GM21619 (cell line): ENCODE results near the gene NUTM1.
A peak's percentile ranks its signal among the peaks of the same experiment; 100 is the strongest.

Experiments used
- ATAC-seq: cut with Tn5 transposase; IDR thresholded peaks from one replicate; pipeline ENCODE4 v1.9.1; 2021; ENCODE audit not compliant: unreplicated experiment

NUTM1 gene, protein sequence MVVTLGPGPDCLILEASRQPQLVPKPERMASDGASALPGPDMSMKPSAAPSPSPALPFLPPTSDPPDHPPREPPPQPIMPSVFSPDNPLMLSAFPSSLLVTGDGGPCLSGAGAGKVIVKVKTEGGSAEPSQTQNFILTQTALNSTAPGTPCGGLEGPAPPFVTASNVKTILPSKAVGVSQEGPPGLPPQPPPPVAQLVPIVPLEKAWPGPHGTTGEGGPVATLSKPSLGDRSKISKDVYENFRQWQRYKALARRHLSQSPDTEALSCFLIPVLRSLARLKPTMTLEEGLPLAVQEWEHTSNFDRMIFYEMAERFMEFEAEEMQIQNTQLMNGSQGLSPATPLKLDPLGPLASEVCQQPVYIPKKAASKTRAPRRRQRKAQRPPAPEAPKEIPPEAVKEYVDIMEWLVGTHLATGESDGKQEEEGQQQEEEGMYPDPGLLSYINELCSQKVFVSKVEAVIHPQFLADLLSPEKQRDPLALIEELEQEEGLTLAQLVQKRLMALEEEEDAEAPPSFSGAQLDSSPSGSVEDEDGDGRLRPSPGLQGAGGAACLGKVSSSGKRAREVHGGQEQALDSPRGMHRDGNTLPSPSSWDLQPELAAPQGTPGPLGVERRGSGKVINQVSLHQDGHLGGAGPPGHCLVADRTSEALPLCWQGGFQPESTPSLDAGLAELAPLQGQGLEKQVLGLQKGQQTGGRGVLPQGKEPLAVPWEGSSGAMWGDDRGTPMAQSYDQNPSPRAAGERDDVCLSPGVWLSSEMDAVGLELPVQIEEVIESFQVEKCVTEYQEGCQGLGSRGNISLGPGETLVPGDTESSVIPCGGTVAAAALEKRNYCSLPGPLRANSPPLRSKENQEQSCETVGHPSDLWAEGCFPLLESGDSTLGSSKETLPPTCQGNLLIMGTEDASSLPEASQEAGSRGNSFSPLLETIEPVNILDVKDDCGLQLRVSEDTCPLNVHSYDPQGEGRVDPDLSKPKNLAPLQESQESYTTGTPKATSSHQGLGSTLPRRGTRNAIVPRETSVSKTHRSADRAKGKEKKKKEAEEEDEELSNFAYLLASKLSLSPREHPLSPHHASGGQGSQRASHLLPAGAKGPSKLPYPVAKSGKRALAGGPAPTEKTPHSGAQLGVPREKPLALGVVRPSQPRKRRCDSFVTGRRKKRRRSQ

DNA sequence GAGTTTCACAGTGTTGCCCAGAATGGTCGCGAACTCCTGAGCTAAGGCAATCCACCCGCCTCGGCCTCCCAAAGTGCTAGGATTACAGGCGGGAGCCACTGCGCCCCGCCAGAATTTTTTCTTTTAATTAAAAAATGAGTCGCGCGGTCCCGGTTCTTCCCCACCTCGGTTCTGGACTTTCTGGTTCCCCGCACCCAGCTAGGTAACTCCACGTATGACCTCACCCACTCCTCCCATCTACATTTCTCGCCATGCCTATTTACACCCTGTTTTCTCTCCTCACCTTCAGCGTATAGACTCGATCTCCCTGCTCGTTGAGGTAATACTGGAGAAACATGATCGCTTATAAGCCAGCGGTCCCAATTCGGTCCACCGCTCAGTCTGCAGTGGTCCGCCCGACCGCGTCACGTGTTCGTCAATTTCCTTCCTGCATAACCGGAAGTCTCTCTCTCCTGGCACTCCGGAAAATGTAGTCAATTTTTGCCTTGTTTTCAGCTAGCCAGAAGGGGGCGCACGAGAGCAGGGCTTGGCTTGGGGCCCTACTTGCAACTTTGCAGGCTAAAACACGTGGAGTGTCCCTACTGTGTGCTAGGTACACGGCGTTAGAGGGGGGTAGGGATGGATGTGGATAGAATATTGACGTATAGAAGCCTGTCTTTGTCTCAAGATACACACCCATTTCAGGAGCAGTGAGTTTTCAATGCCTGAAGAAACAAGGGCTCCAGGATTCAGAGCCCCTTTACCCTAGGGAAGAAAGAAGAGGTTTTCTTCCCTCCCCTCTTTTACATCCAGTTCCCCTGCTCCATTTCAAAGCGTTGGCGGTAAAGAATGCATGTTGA is at the start of gene NUTM1, which contains the start of gene NOP10:
Gene NUTM1, plus strand, starts transcription at position 579 of the 839 bp plus-strand sequence. CDS start 382 bp downstream, outside the sequence.
Gene NOP10, minus strand, starts transcription at position 400 of the 839 bp plus-strand sequence. Its CDS starts 63 bp downstream, at position 337.
- peak; percentile 90 for ATAC-seq

DNA sequence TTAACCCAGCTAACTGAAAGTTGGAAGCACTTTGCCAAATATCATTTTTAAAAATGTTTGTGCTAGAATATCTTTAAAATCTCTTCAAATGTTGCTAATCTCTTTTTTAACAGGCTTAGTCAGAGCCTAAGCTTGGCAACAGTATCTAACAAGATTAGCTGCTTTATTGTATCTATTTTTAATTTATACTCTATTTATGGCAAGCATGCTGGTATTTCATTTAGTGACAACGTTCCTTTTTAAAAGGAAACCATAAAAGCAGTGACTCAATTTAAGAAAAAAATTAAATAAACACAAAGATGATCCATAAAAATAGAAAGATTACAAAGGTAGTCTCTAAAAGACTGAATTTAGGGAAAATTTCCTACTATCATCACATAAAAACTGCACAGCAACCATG is 46.1 kb upstream of the NUTM1 start:
- no peak for ATAC-seq

DNA sequence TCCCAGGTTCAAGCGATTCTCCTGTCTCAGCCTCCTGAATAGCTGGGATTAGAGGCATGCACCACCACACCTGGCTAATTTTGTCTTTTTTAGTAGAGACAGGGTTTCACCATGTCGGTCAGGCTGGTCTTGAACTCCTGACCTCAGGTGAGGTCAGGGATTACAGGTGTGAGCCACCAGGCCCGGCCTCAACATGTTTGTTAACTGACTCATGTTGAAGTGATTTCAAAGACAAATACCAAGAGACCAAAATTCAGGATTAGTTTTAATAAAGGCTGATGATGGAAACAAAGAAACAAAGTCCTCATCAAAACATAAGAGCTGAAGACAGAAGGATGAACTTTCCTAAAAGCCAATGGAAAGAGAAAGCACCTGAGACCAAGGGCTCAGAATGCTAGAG is 42.1 kb upstream of the NUTM1 start:
- no peak for ATAC-seq

DNA sequence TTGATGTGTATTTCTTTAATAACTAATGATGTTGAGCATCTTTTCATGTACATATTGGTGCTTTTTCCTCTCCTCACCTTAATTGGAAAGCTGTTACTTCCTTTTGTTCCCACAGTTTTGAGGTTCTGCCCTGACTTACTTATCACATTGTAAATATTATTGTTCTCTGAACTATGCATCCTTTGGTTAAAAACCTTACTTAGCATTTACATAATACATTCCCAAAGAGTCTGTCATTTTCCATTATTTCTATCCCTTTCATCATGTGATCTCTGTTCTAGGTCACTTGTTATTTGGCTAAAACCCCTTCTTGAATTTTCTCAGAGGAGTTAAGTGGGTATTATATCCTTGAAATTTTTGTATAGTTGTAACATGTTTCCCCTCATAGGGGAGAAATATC is 38.5 kb upstream of the NUTM1 start:
- no peak for ATAC-seq

DNA sequence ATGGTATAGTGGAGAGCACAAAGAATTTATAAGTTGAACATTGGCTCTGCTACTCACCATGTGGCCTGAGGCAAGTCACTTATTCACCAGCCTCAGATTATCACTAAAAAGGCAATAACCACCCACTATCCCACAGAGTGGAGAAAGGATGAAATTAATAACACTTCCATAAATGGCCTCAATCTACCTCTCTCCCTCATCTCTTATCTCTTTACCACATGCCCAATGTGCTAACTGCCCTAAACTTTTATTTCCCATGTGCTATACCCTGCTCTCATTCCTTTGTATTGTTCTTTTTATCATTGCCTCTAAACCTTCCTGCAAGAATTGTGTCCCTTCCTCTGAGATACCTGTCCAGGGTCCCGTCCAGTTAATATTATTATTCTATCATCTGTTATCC is 31.6 kb upstream of the NUTM1 start:
- no peak for ATAC-seq

DNA sequence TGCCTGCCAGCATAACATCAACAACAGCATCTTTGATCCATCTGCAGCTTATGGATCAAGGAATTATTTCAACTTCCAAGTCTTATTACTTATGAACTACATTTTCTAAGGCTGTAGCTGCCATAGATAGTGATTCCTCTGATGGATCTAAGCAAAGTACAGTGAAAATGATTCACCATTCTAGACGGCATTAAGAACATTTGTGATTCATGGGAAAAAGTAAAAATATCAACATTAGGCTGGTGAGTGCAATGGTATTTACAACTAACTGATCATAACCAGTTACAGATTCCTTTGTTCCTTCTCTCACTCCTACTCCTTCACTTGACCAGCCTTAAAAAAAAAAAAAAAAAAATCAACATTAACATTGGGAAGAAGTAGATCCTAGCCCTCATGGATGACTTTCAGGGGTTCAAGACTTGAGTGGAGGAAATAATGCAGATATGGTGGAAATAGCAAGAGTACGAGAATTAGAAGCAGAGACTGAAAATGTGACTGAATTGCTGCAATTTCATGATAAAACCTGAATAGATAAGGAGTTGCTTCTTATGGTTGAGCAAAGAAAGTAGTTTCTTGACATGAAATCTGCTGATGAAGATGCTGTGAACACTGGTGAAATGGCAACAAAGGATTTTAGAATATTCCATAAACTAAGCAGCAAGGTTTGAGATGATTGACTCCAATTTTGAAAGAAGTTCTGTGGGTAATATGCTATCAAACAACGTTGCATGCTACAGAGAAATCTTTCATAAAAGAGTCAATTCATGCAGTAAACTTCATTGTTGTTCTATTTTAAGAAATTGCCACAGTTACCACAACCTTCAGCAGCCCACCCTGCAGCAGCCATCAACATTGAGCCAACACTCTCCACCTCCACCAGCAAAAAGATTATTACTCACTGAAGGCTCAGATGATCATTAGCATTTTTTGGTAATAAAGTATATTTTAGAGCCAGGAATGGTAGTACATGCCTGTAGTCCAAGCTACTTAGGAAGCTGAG is 28.3 kb upstream of the NUTM1 start:
- ATAC-seq: no peak

DNA sequence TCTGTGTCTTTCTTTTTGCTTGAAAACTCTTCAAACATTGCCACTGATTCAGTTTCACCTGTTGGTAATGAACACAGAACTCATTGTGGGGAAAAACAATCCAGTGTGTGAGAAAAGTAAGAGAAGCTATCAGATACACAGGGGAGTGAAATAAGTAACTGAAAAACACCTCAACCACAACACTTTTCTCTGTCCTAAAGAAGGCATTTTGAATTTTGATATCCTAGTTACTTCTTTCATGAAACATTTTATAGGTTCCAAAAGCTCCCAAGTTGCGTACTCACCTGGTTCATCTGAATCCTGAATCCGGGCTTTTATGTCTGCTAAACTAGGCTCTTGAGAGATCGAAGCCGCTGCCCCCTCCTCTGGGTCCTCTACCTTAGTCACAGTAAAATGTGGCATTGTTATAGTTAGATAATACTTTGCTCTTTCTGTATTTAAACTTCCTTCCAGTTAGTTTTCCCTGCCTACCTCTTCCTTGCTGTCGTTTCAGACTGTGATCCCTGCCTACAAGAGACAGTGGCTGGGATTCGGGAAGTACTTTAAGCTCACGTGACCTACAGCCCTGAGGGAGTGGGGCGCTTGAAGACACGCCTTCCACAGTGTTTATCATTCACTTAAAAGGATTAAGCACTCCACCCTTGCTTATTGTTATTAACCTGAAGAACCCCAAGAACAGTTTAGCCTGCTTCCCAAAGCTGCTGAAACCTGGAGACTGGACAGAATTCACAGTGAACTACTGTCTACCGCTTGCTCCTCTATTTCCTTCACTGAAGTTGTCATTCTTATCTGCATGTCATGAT is 24.6 kb upstream of the NUTM1 start:
- peak; percentile 62 for ATAC-seq

DNA sequence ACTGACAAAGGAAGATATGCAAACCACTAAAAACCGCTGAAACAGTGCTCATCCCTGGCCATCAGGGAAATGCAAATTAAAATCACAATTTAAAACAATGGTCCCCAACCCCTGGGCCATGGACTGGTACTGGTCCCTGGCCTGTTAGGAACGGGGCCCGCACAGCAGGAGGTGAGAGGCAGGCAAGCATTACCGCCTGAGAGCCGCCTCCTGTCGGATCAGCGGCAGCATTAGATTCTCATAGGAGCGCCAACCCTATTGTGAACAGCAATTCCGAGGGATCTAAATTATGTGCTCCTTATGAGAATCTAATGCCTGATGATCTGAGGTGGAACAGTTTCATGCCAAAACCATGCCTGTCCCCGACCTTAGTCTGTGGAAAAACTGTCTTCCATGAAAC is 19.9 kb upstream of the NUTM1 start:
- no peak for ATAC-seq

DNA sequence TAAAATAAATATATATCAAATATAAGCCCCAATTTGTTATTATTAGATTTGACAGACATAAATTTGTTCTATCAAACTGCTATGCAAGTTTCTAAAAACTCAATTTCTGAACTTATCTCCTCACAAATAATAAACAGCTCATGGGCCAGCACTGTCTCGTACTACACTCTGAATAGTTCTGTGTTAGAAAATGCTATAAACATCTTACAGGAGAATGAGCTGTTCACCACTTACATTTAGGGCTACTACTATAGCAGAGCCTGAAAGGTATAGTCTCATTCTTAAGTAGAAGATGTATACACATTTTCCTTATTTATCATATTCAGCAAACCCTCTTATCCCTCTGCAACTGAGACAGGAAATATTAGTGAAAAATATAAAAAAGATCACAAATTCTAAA is 18.2 kb upstream of the NUTM1 start:
- no peak for ATAC-seq

DNA sequence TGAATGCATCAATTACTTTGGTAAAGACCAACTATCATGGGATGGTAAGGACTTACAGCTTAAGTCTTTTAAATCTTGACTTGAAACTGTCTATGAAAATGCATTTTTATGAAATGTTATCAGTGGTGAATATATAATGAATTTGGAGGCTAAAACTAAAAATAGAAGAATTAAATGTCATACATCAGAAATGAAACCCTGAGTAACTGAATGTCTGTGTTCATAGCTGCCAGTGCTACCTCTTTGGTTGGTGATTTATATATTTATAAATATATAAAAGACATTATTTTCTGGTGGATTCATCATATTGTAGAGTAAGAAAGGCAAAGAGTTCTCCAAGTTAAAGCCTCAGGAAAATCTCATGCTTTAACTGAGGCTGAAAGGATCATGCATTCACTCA is 17.7 kb upstream of the NUTM1 start:
- no peak for ATAC-seq

DNA sequence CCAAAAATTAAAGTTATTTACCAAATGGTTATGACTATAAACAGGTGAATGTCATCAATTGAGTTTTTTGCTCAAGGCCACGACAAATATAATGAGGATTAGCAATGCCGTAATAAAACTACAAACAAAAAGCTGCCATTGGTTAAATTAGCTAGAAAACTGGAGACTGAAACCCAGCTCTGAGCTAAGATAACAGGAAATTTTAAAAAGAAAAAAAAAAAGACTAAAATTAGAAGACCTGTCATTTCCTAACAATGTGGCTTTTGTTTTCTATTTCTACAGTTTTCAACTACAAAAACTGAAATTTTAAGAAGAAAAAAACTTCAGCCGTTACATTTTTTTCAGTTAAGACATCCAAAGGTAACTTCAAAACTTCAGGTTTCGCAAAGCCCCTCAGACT is 15.2 kb upstream of the NUTM1 start:
- no peak for ATAC-seq

DNA sequence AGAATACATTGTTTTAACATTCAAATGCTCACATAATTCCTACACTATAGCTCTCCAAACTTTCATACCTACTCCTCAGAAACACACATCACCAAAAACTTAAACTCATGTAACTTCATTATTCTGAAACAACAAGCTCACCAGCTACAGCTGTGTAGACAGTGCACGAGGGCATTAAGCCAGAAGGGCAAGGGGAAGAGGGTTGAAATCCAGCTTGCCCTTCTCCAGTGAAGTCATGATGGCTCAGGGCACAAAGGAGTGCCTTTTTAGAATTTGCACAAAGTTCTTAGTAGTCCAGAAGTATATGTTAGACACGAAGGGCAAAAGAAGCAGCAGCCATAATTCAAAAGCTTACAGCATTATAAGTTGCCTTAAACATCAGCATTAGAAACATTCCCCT is 14.1 kb upstream of the NUTM1 start:
- ATAC-seq: no peak

DNA sequence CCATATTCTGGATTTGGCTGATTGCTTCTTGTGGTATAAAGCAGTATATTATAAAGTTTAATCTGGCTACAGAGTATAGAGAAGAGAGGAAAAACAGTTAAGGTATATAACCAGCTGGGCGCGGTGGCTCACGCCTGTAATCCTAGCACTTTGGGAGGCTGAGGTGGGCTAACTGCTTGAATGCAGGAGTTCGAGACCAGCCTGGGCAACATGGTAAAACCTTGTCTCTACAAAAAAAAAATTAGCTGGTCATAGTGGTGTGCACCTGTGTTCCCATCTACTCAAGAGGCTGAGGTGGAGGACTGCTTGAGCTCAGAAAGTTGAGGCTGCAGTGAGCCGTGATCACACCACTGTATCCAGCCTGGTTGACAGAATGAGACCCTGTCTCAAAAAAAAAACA is 12.8 kb upstream of the NUTM1 start:
- ATAC-seq: no peak

DNA sequence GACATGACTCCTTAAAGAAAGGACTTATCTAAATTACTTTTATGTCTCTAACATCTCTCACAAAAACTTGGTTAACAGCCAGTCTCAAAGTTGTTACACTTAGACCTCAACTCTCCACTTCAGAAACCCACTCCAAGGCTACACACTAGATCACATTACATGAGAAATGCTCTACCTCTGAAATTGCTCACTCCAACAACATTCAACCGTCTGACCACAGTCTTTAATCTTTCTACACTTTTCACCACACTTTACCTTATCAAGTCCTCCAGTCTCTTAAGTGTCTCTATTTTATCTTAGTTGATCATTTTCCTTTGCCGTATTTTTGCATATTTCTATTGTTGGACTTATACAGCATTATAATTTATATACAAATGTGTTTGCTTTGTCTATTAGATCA is 11.3 kb upstream of the NUTM1 start:
- no peak for ATAC-seq

DNA sequence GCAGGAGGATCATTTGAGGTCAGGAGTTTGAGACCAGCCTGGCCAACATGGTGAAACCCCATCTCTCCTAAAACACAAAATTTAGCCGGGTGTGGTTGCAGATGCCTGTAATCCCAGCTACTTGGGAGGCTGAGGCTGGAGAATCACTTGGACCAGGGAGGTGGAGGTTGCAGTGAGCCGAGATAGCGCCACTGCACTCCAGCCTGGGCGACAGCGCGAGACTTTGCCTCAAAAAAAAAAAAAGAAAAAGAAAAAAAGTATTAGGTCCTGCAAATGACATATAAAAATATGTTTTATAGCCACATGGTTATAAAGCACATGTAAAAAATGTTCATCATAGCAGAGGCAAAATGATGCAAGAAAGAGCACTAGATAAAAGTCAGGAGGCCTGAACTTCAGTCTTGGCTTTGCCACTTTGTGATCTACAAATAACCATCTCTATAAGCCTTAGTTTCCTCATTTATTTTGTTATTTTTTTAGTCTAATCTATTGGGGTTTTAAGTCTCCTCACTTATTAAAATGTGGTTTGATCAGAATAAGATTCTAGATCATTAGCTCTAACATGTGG is 10.5 kb upstream of the NUTM1 start:
- no peak for ATAC-seq

DNA sequence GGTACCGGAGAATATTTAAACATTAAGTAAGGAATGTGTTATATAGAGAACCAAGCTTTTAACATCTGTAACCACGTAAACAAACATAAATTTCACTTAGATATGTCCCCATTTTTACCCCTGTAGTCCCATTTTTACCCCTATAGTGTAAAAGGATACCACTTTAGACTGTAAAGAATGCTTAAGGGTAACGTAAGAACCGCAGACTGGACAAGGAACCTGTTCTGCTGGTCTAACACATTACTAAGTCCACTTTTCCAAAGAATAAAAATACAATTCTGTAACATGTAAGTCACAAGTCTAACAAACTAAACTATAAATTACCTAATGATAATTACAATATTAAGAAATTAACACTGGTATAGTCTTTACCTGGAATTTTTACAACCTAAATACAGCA is 8.4 kb upstream of the NUTM1 start:
- ATAC-seq: no peak

DNA sequence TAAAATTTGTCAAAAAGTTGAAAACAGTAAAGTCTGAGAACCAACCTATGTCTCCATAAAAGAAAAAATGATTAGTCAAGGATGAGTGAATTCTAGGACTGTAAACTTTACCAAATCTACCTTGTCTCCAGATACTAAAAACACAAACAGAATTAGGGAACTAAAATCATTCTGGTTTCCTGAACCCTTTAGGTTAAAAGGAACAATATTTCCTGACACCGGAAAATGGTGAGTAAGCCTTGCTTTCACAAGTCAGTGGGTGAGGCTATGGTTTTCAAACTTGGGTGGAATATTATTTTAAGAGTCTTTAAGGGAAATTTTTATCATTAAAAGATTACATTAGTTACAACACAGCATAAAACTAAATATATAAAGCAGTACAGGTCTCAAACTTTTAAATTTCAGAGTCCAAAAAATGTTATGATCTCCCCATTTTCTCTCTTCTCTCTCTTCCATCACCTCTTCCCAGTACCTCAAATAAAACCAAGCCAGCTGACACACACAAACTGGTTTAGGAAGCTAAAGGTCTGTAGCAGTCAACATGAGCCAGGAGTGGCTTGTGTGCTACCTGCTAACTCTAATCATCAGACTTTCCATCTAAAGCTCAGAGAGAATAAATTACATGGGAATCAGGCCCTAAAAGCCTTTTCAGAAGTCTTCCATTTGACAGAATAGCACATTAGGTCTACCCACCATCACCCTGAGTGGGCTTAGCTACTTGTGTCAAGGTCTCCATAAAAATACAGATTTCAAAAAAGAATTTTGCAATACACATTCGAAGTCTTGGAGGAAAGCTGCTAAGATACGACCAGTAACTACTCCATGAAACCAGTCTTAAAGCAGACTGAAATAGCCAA is 7.7 kb upstream of the NUTM1 start:
- no peak for ATAC-seq
